Prostate gland (tissue), 2 donors: ENCODE measurements around the gene ABCA10. TPM values are rescaled to one million over a fixed set of nuclear protein-coding genes. Genes with fewer than 3 reads are reported as not detected.

Source experiments
- DNase-seq: peaks from one replicate; pipeline ENCODE4 v3.0.0-alpha.2; 2019; ENCODE audit warnings: low spot score
- H3K27ac ChIP-seq, 2 donors: fragments of 200-600 bp; sonication (generic); 2 replicates each; pipeline ENCODE4 v1.5.1; 2017 to 2019
- H3K27me3 ChIP-seq: fragments of 200-600 bp; sonication (generic); replicated peaks from 2 replicates; pipeline ENCODE4 v1.5.1; 2019; ENCODE audit not compliant: insufficient read depth
- H3K36me3 ChIP-seq, 2 donors: fragments of 200-600 bp; sonication (generic); 1 replicate in 1 of 2; 2 replicates in 1 of 2; pipeline versions ENCODE4 v1.5.1 to v1.8.1; 2017 to 2019
- H3K4me1 ChIP-seq: fragments of 200-600 bp; sonication (generic); replicated peaks from 2 replicates; pipeline ENCODE4 v1.5.1; 2019
- H3K4me3 ChIP-seq, 2 donors: fragments of 200-600 bp; sonication (generic); 2 replicates each; pipeline ENCODE4 v1.5.1; 2017 to 2019
- H3K9me3 ChIP-seq: fragments of 200-600 bp; sonication (generic); 2 replicates; pipeline ENCODE4 v1.5.1; 2017
- POLR2A ChIP-seq: fragments of 450-650 bp; IDR thresholded peaks from one replicate; pipeline ENCODE4 v1.6.1; 2016; ENCODE audit warnings: antibody characterized with exemption, mild to moderate bottlenecking
- POLR2AphosphoS5 ChIP-seq: sonication (generic); formaldehyde crosslinking; IDR thresholded peaks from one replicate; pipeline ENCODE4 v1.6.1; 2017; ENCODE audit warnings: antibody characterized with exemption
- whole genome bisulfite sequencing: methylation state at CpG from one replicate; pipeline ENCODE4 v1.1.5; 2018; 5-methylcytosine and 5-hydroxymethylcytosine counted together
- intact Hi-C: fragments of 100-400 bp; cut with DNase I; formaldehyde crosslinking; loops from one replicate; pipeline ENCODE4 v1.14.2; 2022
- total RNA-seq, 2 donors: library from RNA; depleted of rRNA; stranded (reverse); fragments of >200 nt; gene quantifications; one replicate each; pipeline ENCODE4 v1.1.0, GENCODE V29; 2016
- TF ChIP-seq, protein P1 (sequence below), 4 experiments: fragments of 200-600 bp in 2 of 4; fragments of 450-650 bp in 2 of 4; sonication (generic) in 2 of 4; IDR thresholded peaks; 1 replicate in 3 of 4; 2 replicates in 1 of 4; pipeline ENCODE4 v1.5.1; 2016 to 2019; ENCODE audit warnings: antibody characterized with exemption in 4 of 4, mild to moderate bottlenecking in 2 of 4, moderate library complexity in 2 of 4

The ABCA10 gene
- total RNA-seq, 2 donors from 2014 or later, result 0.59 to 6.6 TPM

DNA sequence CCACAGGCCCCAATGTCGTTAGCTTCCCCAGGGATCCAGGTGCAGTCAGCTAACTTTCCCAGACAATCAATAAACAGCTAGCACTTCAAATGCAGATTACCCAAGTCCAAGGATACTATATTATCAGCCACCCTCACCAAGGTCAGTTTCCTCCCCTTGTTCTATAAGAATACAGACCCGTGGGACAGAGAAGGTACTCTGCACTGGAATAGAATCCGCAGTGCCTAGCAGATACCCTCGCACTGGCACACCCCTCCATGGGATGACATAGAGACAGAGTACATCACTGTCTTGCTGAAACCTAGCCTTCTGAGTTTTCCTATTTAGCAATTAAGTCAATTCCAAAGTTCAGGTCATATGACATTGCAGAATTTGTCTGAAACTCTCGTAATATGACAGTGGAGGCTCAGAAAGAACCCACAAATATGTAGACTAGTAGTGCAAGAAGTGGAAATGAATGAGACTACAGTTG, 40.0 kb upstream of the ABCA10 start:
- WGBS, result 94% methylated on average over 5 of the region's 5 CpGs
- no peaks in the 10 kb centered on the region for H3K27me3 ChIP-seq
- no peaks in the 10 kb centered on the region for H3K4me1 ChIP-seq
- no peak overlapping the region for H3K4me3 ChIP-seq
- no peaks in the 10 kb centered on the region for H3K9me3 ChIP-seq
- no peaks in the 10 kb centered on the region for H3K36me3 ChIP-seq
- no peak for DNase-seq
- H3K27ac ChIP-seq, result no peak overlapping the region
- intact Hi-C loops, result no loop called here
- TF ChIP-seq POLR2A (no peak), POLR2AphosphoS5 (no peak)
- TF ChIP-seq, protein P1, sequence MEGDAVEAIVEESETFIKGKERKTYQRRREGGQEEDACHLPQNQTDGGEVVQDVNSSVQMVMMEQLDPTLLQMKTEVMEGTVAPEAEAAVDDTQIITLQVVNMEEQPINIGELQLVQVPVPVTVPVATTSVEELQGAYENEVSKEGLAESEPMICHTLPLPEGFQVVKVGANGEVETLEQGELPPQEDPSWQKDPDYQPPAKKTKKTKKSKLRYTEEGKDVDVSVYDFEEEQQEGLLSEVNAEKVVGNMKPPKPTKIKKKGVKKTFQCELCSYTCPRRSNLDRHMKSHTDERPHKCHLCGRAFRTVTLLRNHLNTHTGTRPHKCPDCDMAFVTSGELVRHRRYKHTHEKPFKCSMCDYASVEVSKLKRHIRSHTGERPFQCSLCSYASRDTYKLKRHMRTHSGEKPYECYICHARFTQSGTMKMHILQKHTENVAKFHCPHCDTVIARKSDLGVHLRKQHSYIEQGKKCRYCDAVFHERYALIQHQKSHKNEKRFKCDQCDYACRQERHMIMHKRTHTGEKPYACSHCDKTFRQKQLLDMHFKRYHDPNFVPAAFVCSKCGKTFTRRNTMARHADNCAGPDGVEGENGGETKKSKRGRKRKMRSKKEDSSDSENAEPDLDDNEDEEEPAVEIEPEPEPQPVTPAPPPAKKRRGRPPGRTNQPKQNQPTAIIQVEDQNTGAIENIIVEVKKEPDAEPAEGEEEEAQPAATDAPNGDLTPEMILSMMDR (IDR thresholded peaks at IDR 0.05), result no peak

DNA sequence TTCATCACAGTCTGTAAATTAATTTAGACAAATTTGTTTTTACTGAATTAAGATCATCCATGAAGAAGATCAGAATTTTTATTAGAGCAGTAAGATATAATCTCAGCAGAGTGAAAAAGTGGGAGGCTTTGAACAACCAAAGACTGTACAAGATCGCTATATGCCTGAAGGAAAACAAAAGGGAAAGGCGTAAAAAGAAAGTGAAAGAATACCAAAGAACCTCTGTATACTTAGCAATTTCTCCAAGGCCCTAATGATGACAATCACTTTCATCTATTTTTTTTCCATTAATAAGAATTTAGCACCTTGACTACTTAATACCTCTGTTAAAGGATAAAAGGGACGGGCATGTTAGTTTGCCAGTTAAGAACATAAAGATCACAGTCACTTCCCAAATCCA, 38.6 kb upstream of the ABCA10 start:
- no peaks in the 10 kb centered on the region for H3K36me3 ChIP-seq
- H3K27me3 ChIP-seq, result no peaks in the 10 kb centered on the region
- no peaks in the 10 kb centered on the region for H3K4me1 ChIP-seq
- TF ChIP-seq POLR2AphosphoS5, result no peak
- TF ChIP-seq POLR2A, result no peak
- TF ChIP-seq, protein P1 (IDR thresholded peaks at IDR 0.05), result no peak
- no peaks in the 10 kb centered on the region for H3K9me3 ChIP-seq
- H3K4me3 ChIP-seq, result no peak overlapping the region
- WGBS, result 66% methylated on average over 3 of the region's 3 CpGs
- intact Hi-C loops, result no loop called here
- H3K27ac ChIP-seq, result no peak overlapping the region
- no peak for DNase-seq

GRCh38 chr17:69265873-69266272, 37.2 kb upstream of the ABCA10 start:
- Histone ChIP-seq H3K9me3 (no peaks in the 10 kb centered on the region), H3K36me3 (no peaks in the 10 kb centered on the region), H3K27me3 (no peaks in the 10 kb centered on the region), H3K27ac (no peak overlapping the region), H3K4me1 (no peaks in the 10 kb centered on the region), H3K4me3 (no peak overlapping the region)
- TF ChIP-seq POLR2A, result no peak
- TF ChIP-seq POLR2AphosphoS5, result no peak
- TF ChIP-seq, protein P1 (IDR thresholded peaks at IDR 0.05), result no peak
- 90% methylated on average over 1 of the region's 1 CpG for WGBS
- intact Hi-C loops, result no loop called here
- no peak for DNase-seq

DNA sequence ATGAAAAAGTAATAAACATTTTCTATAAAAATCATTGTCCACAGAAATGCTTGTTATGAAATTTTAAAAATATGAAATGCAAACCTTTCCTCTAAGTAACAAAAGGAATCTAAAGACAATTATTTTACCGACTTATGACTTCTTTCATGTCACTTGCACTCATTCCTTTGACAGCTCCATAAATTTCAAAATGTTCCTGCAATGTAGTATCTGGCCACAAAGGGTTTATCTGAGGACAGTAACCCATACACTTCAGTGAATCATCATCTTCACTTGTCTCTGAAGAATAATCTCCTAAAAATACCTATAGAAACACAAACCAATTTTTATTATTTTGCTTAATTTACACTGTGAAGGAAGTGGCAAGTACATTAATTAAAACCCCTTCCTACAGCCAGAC, 25.6 kb upstream of the ABCA10 start:
- Histone ChIP-seq H3K4me1 (no peaks in the 10 kb centered on the region), H3K4me3 (no peak overlapping the region), H3K9me3 (no peaks in the 10 kb centered on the region), H3K27ac (no peak overlapping the region), H3K27me3 (no peaks in the 10 kb centered on the region), H3K36me3 (no peaks in the 10 kb centered on the region)
- WGBS, result 54% methylated on average over 1 of the region's 1 CpG
- intact Hi-C loops, result no loop called here
- TF ChIP-seq POLR2A, result no peak
- TF ChIP-seq POLR2AphosphoS5, result no peak
- TF ChIP-seq, protein P1 (IDR thresholded peaks at IDR 0.05), result no peak
- no peak for DNase-seq

DNA sequence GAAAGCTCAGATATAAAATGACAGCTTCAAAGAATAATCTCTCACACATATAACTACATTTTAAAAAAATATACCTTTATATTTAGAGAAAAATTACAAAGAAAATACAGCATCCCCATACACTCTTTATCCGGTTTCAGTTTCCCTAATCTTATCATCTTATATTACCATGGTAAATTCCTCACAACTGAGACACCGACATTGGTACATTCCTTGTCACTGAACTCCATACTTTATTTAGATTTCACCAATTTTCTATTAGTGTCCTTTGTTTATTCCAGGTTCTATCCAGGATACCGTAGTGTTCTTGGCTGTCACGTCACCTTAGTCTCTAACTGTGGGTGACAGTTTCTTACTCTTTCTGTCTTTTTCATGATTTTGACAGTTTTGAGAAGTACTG, 22.0 kb upstream of the ABCA10 start:
- H3K36me3 ChIP-seq, result no peaks in the 10 kb centered on the region
- 75% methylated on average over 4 of the region's 4 CpGs for WGBS

More for the DNA sequence above, 22.0 kb upstream of the ABCA10 start:
- Histone ChIP-seq H3K27ac (no peak overlapping the region), H3K27me3 (no peaks in the 10 kb centered on the region), H3K4me1 (no peaks in the 10 kb centered on the region), H3K9me3 (no peaks in the 10 kb centered on the region), H3K4me3 (no peak overlapping the region)
- no peak for DNase-seq
- intact Hi-C loops, result no loop called here
- TF ChIP-seq POLR2AphosphoS5 (no peak), POLR2A (no peak)
- TF ChIP-seq, protein P1 (IDR thresholded peaks at IDR 0.05), result no peak
